Endothelial cell of umbilical vein (primary cell): Measurements from ENCODE around the gene SLC35E3. TPM values are rescaled to one million over a fixed set of nuclear protein-coding genes. Genes with fewer than 3 reads are reported as not detected.

Source experiments
- BruUV-seq: library from RNA; stranded (reverse); fragments of 400-500 nt; replicated peaks from 2 replicates; lab custom pipeline; 2021; lab: Mats Ljungman, UMichigan
- CTCF ChIA-PET: fragments of 300-600, 350-600 bp; sonication (Branson Sonifier 250); formaldehyde crosslinking; loops from one replicate; lab custom pipeline; 2021; ENCODE audit warnings: antibody characterized with exemption, inconsistent platforms; lab: Charles Lee
- POLR2A ChIA-PET: fragments of 300-600, 350-600 bp; sonication (Branson Sonifier 250); formaldehyde crosslinking; loops from one replicate; lab custom pipeline; 2021; ENCODE audit warnings: antibody characterized with exemption, inconsistent platforms; lab: Charles Lee
- DNase-seq: peaks from one replicate; pipeline ENCODE4 v3.0.0-alpha.2; 2011; ENCODE audit warnings: low read depth, low spot score
- FAIRE-seq: peaks from 2 replicates; lab custom pipeline; 2011; peaks lifted over from hg19 to GRCh38; lab: Jason Lieb, UNC
- H2AFZ ChIP-seq: 2 replicates; pipeline ENCODE4 v1.6.0; 2012; ENCODE audit warnings: low read depth, low read length, control low read depth, inconsistent platforms
- H3K27ac ChIP-seq: 2 replicates; pipeline ENCODE4 v1.5.1; 2011; ENCODE audit warnings: low read depth, mild to moderate bottlenecking, control low read depth, low read length, moderate library complexity; ENCODE audit not compliant: insufficient read depth
- H3K27me3 ChIP-seq, 2 experiments: 2 replicates each; pipeline versions ENCODE4 v1.6.0 to v1.6.1; 2011; ENCODE audit warnings: low read length in 2 of 2, mixed read lengths in 1 of 2; ENCODE audit not compliant: control insufficient read depth in 2 of 2, insufficient read depth in 2 of 2
- H3K36me3 ChIP-seq, 2 experiments: 2 replicates in 1 of 2; 3 replicates in 1 of 2; pipeline ENCODE4 v1.5.1; 2011; ENCODE audit warnings: low read length in 2 of 2, mild to moderate bottlenecking in 1 of 2, moderate library complexity in 1 of 2; ENCODE audit not compliant: control insufficient read depth in 2 of 2, insufficient read depth in 2 of 2; ENCODE audit errors: extremely low read depth in 1 of 2
- H3K4me1 ChIP-seq: 3 replicates; pipeline ENCODE4 v1.5.1; 2011; ENCODE audit warnings: mild to moderate bottlenecking, low read length; ENCODE audit not compliant: control insufficient read depth, insufficient read depth; ENCODE audit errors: extremely low read depth
- H3K4me2 ChIP-seq: 2 replicates; pipeline ENCODE4 v1.6.1; 2011; ENCODE audit warnings: low read length, control low read depth, mixed read lengths; ENCODE audit not compliant: insufficient read depth
- H3K4me3 ChIP-seq, 3 experiments: fragments of 200-600 bp in 1 of 3; sonication (generic), shearing (Covaris generic) in 1 of 3; replicated peaks in 1 of 3; 2 replicates each; pipeline ENCODE4 v1.5.1; 2011 to 2016; ENCODE audit warnings: control low read depth in 3 of 3, low read length in 3 of 3, mild to moderate bottlenecking in 2 of 3, inconsistent platforms in 1 of 3, low read depth in 1 of 3, moderate library complexity in 1 of 3; ENCODE audit not compliant: insufficient read depth in 1 of 3
- H3K79me2 ChIP-seq: 2 replicates; pipeline ENCODE4 v1.6.0; 2012; ENCODE audit warnings: low read length, inconsistent platforms; ENCODE audit not compliant: control insufficient read depth, insufficient read depth
- H3K9ac ChIP-seq: replicated peaks from 2 replicates; pipeline ENCODE3; 2011; ENCODE audit warnings: low read length, control low read depth; ENCODE audit not compliant: insufficient read depth; ENCODE audit errors: extremely low read depth
- H3K9me1 ChIP-seq: replicated peaks from 3 replicates; pipeline ENCODE4 v1.6.0; 2011; ENCODE audit warnings: mild to moderate bottlenecking, low read length; ENCODE audit not compliant: control insufficient read depth, insufficient read depth; ENCODE audit errors: extremely low read depth
- H3K9me3 ChIP-seq: replicated peaks from 2 replicates; pipeline ENCODE4 v1.5.1; 2012; ENCODE audit warnings: low read length, inconsistent platforms; ENCODE audit not compliant: control insufficient read depth, insufficient read depth
- H4K20me1 ChIP-seq: replicated peaks from 2 replicates; pipeline ENCODE3; 2011; ENCODE audit warnings: mild to moderate bottlenecking, low read length; ENCODE audit not compliant: control insufficient read depth, insufficient read depth; ENCODE audit errors: extremely low read depth
- CTCF ChIP-seq, 2 donors: IDR thresholded peaks; 1 replicate in 1 of 2; 2 replicates in 1 of 2; pipeline ENCODE4 v1.5.1; 2011; ENCODE audit warnings: low read length in 2 of 2, mild to moderate bottlenecking in 2 of 2, moderate library complexity in 2 of 2, control low read depth in 1 of 2, inconsistent platforms in 1 of 2, low read depth in 1 of 2; ENCODE audit not compliant: insufficient read depth in 1 of 2; ENCODE audit errors: extremely low read depth in 1 of 2
- EZH2 ChIP-seq: IDR thresholded peaks from 2 replicates; pipeline ENCODE4 v1.6.1; 2012; ENCODE audit warnings: borderline replicate concordance, low read depth, mild to moderate bottlenecking, moderate library complexity, low read length, inconsistent platforms; ENCODE audit not compliant: severe bottlenecking
- FOS ChIP-seq: IDR thresholded peaks from 2 replicates; pipeline ENCODE4 v1.6.1; 2011; ENCODE audit warnings: mild to moderate bottlenecking, low read length, moderate library complexity, borderline replicate concordance; ENCODE audit not compliant: insufficient read depth
- GATA2 ChIP-seq: IDR thresholded peaks from 2 replicates; pipeline ENCODE4 v1.7.0; 2011; ENCODE audit warnings: low read depth, mild to moderate bottlenecking, moderate library complexity, mixed read lengths, low read length; ENCODE audit not compliant: insufficient read length, insufficient read depth
- JUN ChIP-seq: IDR thresholded peaks from 2 replicates; pipeline ENCODE4 v1.6.1; 2011; ENCODE audit warnings: borderline replicate concordance, low read depth; ENCODE audit not compliant: insufficient read length, insufficient read depth
- MYC ChIP-seq: IDR thresholded peaks from one replicate; pipeline ENCODE4 v1.6.1; 2011; ENCODE audit warnings: mild to moderate bottlenecking, low read depth, low read length
- POLR2A ChIP-seq: IDR thresholded peaks from 2 replicates; pipeline ENCODE4 v1.6.1; 2012; ENCODE audit warnings: low read depth, mild to moderate bottlenecking, control low read depth, low read length
- POLR2AphosphoS5 ChIP-seq: IDR thresholded peaks from 2 replicates; pipeline ENCODE4 v1.6.1; 2012; ENCODE audit warnings: low read depth, mild to moderate bottlenecking, control low read depth, low read length, moderate library complexity; ENCODE audit not compliant: insufficient read depth
- dilution Hi-C: fragments of 300-500 bp; cut with MboI; formaldehyde crosslinking; loops from one replicate; pipeline ENCODE4 v1.15.0; 2019; ENCODE audit warnings: low sequenced_read_pairs; ENCODE audit not compliant: extremely low pct_ligation_motif_present
- intact Hi-C: fragments of 100-400 bp; cut with micrococcal nuclease; formaldehyde crosslinking; loops from one replicate; pipeline ENCODE4 v1.10.0; 2022
- polyA plus RNA-seq, 4 experiments: library from polyadenylated mRNA; depleted of rRNA in 3 of 4; stranded (reverse) in 3 of 4; unstranded in 1 of 4; fragments of >200 nt; gene quantifications; 2 replicates each; pipeline versions ENCODE4 v1.2.1 to v1.2.3, GENCODE V29; 2011 to 2012; ENCODE audit warnings: missing spikeins in 1 of 4
- total RNA-seq: library from RNA; stranded (reverse); gene quantifications from 2 replicates; pipeline ENCODE4 v1.2.3, GENCODE V29; 2021
- TF ChIP-seq, protein P1 (sequence below): IDR thresholded peaks from 2 replicates; pipeline ENCODE4 v1.6.1; 2011; ENCODE audit not compliant: insufficient read depth, insufficient read length

Gene SLC35E3
- total and polyA plus RNA-seq, 2 donors (not counting 3 experiments of a cell fraction or from before 2014, with no cell fraction given), result 8.1 to 13.8 TPM

DNA sequence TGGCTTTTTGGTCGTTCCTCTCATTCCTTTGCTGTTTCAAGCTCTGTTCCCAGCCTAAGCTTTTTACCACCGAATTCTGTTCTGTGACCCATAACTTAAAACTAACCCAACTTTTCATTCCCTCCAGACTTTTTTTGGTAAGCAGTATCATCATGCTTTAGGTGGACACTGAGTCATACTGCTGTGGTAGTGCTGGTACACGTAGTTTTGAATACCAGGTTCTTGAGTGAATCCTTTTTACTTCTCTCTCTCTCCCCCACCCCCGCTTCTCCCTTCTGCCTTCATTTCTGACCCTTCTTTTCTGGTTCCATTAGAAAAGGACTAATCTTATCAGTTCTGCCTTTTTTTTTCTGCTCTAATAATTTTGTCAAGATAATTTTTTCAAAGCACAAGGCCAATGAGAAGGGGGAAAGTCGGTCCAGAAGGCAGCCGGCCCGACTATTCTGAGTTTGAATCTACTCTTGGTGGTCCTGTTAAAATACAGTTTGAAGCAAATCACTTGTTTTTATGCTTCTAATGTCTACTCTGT lies 59.7 kb downstream of the SLC35E3 start:
- Histone ChIP-seq H4K20me1 (no peaks in the 10 kb centered on the region), H3K9me3 (no peaks in the 10 kb centered on the region), H2AFZ (no peak overlapping the region), H3K4me1 (peaks cover 3% of the 10 kb centered on the region), H3K36me3 (peaks cover 0 to 6% of the 10 kb centered on the region in 2 experiments), H3K27ac (no peak overlapping the region), H3K4me3 (no peak overlapping the region), H3K4me2 (no peak overlapping the region), H3K9ac (no peak overlapping the region), H3K9me1 (no peaks in the 10 kb centered on the region), H3K79me2 (peaks cover 21% of the 10 kb centered on the region), H3K27me3 (no peaks in the 10 kb centered on the region)
- FAIRE-seq, result no peak
- dilution Hi-C loops (no loop called here), intact Hi-C loops (loop anchor here (5.0 to 10.0 kb wide), 4 partner anchors 193 to 581 kb away; partner anchors contain the start of genes IL26 and RAP1B)
- DNase-seq, result no peak
- ChIA-PET CTCF (no interaction called here), POLR2A (interaction anchor here (0.9 kb wide), 1 partner anchor 59 kb away, joined by 3 read pairs; the partner anchor contains the start of gene SLC35E3)
- TF ChIP-seq POLR2A, result no peak
- no peak for TF ChIP-seq EZH2
- no peak for TF ChIP-seq FOS
- no peak for TF ChIP-seq GATA2
- TF ChIP-seq, protein P1, sequence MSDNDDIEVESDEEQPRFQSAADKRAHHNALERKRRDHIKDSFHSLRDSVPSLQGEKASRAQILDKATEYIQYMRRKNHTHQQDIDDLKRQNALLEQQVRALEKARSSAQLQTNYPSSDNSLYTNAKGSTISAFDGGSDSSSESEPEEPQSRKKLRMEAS, result no peak
- no peak for TF ChIP-seq CTCF (IDR thresholded peaks at IDR 0.05; ENCODE audit: extremely low read depth in 1 of 2, insufficient read depth in 1 of 2, low read depth in 1 of 2, low read length in 2 of 2)
- TF ChIP-seq MYC, result no peak
- TF ChIP-seq JUN, result no peak
- no peak for TF ChIP-seq POLR2AphosphoS5
- no TSS peak for BruUV-seq
